ACHN (cell line): ENCODE measurements around the gene EFTUD2.
"Not testable (repeated sequence)": the region's sequence is repeated elsewhere in the genome, so short reads cannot be mapped to it uniquely, and the experiment has no call there.

Source experiments
- DNase-seq: peaks from one replicate; pipeline ENCODE4 v3.0.0-alpha.2; 2015
- in situ Hi-C: cut with HindIII; loops from 2 replicates; pipeline ENCODE4 v1.10.0; 2017; ENCODE audit warnings: low sequenced_read_pairs, low pct_ligation_motif_present, low pct_unique_long_range_greater_than_20kb

Gene EFTUD2

GRCh38 chr17:44832805-44833204 lies 66.4 kb downstream of the EFTUD2 start:
- no peak for DNase-seq
- in situ Hi-C loops = no loop called here

GRCh38 chr17:44831371-44831770 lies 67.9 kb downstream of the EFTUD2 start:
- no peak for DNase-seq
- in situ Hi-C loops = no loop called here

GRCh38 chr17:44830359-44831288 lies 68.6 kb downstream of the EFTUD2 start:
- peak; percentile 50 for DNase-seq
- in situ Hi-C loops = no loop called here

GRCh38 chr17:44829523-44830358 lies 69.5 kb downstream of the EFTUD2 start, which contains the start of gene GJC1:
GJC1 (minus strand) TSS chr17:44830287; CDS start chr17:44805817, 24,470 bp downstream.
- in situ Hi-C loops = no loop called here
- peak; percentile 77 for DNase-seq

- peak; percentile 49 for DNase-seq
- in situ Hi-C loops = no loop called here
Measured at GRCh38 chr17:44828919-44829522, 70.2 kb downstream of the EFTUD2 start.

GRCh38 chr17:44827863-44828262 lies 71.4 kb downstream of the EFTUD2 start:
- in situ Hi-C loops = no loop called here
- peak; percentile 23 for DNase-seq

GRCh38 chr17:44826123-44826790 lies 73.0 kb downstream of the EFTUD2 start:
- DNase-seq = peak; percentile 76
- in situ Hi-C loops = no loop called here

GRCh38 chr17:44825236-44825635 lies 74.0 kb downstream of the EFTUD2 start:
- DNase-seq, in situ Hi-C loops: not testable (repeated sequence)

DNA sequence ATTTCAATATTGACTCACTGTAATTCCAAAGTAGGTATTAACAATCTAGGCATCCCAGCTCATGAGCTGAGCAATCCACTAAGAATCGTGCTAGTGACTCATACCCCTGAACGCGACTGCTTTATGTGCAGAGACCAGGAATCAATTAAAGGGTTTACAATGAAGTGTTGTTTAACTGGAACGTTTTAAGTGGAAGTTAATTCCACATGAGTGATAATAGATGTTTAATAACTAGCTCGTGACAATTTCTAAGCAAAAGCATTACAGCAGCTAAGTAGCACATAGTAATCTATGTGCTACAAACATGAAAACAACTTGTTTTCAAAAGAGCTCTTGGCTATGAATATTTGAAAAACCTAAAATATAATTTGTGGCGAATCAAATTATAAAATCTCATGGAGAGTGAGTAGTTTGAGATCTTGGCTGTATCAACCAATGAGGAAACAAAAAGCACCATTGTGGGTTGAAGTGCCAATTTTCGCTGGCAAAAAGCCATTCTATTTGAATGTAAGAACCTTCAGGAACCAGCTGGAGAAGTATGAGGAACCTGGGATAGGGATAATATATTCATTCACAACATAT lies 78.5 kb downstream of the EFTUD2 start:
- in situ Hi-C loops = no loop called here

DNA sequence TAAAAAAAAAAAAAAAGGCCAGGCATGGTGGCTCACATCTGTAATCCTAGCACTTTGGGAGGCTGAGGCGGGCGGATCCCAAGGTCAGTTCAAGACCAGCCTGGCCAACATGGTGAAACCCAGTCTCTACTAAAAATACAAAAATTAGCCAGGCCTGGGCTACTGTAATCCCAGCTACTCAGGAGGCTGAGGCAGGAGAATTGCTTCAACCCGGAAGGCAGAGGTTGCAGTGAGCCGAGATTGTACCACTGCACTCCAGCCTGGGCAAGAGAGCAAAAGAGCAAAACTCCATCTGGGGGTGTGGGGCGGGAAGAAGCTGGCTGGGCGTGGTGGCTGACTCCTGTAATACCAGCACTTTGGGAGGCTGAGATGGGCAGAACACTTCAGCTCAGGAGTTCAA lies 80.7 kb downstream of the EFTUD2 start:
- DNase-seq, in situ Hi-C loops: not testable (repeated sequence)

More for the DNA sequence above, 78.5 kb downstream of the EFTUD2 start:
- peak; percentile 86 for DNase-seq

GRCh38 chr17:44812263-44812662 lies 87.0 kb downstream of the EFTUD2 start:
- no peak for DNase-seq
- in situ Hi-C loops = no loop called here

DNA sequence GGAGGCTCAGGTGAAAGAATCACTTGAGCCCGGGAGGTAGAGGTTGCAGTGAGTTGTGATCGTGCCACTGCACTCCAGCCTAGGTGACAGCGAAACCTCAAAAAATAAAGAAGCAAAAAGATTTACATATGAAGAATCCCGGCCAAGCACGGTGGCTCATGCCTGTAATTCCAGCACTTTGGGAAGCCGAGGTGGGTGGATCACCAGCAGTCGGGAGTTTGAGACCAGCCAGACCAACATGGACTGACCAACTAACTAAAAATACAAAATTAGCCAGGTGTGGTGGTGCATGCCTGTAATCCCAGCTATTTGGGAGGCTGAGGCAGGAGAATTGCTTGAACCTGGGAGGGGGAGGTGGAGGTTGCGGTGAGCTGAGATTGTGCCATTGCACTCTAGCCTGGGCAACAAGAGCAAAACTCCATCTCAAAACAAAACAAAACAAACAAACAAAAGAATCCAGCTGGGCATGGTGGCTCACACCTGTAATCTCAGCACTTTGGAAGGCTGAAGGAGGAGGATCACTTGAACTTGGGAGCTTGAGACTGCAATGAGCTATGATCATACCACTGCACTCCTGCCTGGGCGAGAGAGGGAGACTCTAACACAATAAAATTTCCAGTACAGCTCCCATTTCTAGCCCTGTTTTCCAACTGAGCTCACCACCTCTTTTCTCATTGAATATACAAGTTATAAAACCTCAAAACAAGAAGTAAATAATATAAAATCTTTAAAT lies 90.4 kb downstream of the EFTUD2 start:
- DNase-seq, in situ Hi-C loops: not testable (repeated sequence)

GRCh38 chr17:44808156-44808555 lies 91.1 kb downstream of the EFTUD2 start:
- DNase-seq = no peak
- in situ Hi-C loops = no loop called here

DNA sequence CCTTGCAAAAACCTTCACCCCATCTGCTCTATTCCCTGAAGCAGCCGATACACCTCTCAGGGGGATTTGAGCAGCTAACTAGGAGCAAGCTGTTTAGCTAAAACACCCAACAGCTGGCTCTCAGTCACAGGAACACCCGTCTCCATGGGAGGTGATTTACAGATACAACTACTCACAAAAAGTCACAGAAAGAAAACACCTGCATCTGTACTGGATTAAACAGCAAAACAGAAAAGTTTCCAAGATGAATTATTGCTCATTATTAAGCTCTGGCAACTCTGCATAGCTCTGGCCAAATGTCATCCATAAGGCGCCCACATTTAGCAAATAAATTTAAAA lies 91.5 kb downstream of the EFTUD2 start:
- in situ Hi-C loops = no loop called here
- no peak for DNase-seq

GRCh38 chr17:44807093-44807816 lies 92.0 kb downstream of the EFTUD2 start:
- in situ Hi-C loops = no loop called here
- DNase-seq = no peak

DNA sequence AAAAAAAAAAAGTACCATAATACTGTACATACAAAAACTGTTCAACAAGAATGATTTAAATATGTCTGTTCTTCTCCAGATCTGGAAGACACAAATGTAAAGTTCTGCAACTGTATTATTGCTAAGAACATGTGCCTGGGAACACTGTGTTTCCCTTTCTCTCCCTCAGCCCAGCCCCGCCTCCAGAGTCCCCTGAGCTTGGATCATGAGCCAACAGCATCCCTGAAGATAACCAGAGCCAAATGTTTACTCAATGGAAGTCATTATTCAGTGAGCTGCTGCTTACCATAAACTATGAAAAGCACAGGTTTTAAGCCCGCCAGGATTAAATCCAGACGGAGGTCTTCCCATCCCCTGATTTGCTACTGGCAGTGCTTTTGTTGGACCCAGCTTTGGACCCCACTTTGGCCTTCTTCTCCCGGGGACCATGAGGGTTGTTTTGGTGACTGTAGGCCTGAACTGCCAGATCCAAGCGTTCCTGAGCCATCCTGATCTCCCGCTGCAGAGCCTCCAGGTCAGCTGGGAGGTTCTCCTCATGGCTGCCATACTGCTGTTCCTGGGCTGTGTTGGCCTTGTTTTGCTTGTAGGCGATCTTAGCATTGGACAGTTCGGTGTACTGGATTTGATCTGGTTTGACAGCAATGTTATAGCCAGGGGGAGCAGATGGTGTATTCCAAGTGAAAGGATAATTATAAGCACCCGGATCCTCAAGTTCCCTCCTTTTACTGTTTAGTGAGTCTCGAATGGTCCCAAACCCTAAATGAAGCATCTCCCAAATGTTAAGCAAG lies 94.7 kb downstream of the EFTUD2 start:
- in situ Hi-C loops = no loop called here
- DNase-seq = no peak
